NCI-H146 (cell line): Measurements from ENCODE around the gene FAF1.
A peak's percentile ranks its signal among the peaks of the same experiment; 100 is the strongest.

Source experiments
- DNase-seq: peaks from one replicate; lab custom pipeline; 2025; lab: John Stamatoyannopoulos, UW

The FAF1 gene

GRCh38 chr1:50426702-50427085, 533.4 kb downstream of the FAF1 start:
- no peak for DNase-seq

- no peak for DNase-seq
Measured at GRCh38 chr1:50426108-50426700, 533.9 kb downstream of the FAF1 start.

- no peak for DNase-seq
Measured at GRCh38 chr1:50425376-50426107, 534.5 kb downstream of the FAF1 start.

- no peak for DNase-seq
Measured at GRCh38 chr1:50424884-50425375, 535.1 kb downstream of the FAF1 start.

GRCh38 chr1:50424045-50424883, 535.8 kb downstream of the FAF1 start:
- DNase-seq, result no peak

GRCh38 chr1:50423670-50424000, 536.4 kb downstream of the FAF1 start:
- DNase-seq, result no peak

GRCh38 chr1:50422946-50423669, 537.0 kb downstream of the FAF1 start, which contains the start of gene DMRTA2:
Gene DMRTA2 (minus strand): TSS chr1:50423443. CDS start chr1:50421536, 1,907 bp downstream.
- DNase-seq, result peak; percentile 80

GRCh38 chr1:50422675-50422945, 537.5 kb downstream of the FAF1 start:
- DNase-seq, result peak; percentile 59

GRCh38 chr1:50421768-50422674, 538.0 kb downstream of the FAF1 start:
- no peak for DNase-seq

GRCh38 chr1:50421366-50421748, 538.7 kb downstream of the FAF1 start:
- no peak for DNase-seq

GRCh38 chr1:50420689-50421365, 539.2 kb downstream of the FAF1 start:
- no peak for DNase-seq

- DNase-seq, result no peak
Measured at GRCh38 chr1:50419907-50420677, 540.0 kb downstream of the FAF1 start.

GRCh38 chr1:50419192-50419906, 540.7 kb downstream of the FAF1 start:
- DNase-seq, result no peak

- no peak for DNase-seq
Measured at GRCh38 chr1:50418600-50419109, 541.4 kb downstream of the FAF1 start.

GRCh38 chr1:50417946-50418599, 542.0 kb downstream of the FAF1 start:
- no peak for DNase-seq

- DNase-seq, result no peak
Measured at GRCh38 chr1:50417507-50417906, 542.6 kb downstream of the FAF1 start.

GRCh38 chr1:50416553-50417453, 543.3 kb downstream of the FAF1 start:
- DNase-seq, result no peak

- DNase-seq, result no peak
Measured at GRCh38 chr1:50416150-50416527, 543.9 kb downstream of the FAF1 start.
